ENCODE results near the gene TPH1. TPM values are rescaled to one million over a fixed set of nuclear protein-coding genes. Genes with fewer than 3 reads are reported as not detected.

Gene TPH1
- polyA plus RNA-seq, 3 donors = 0.15 TPM; not detected in 2

DNA sequence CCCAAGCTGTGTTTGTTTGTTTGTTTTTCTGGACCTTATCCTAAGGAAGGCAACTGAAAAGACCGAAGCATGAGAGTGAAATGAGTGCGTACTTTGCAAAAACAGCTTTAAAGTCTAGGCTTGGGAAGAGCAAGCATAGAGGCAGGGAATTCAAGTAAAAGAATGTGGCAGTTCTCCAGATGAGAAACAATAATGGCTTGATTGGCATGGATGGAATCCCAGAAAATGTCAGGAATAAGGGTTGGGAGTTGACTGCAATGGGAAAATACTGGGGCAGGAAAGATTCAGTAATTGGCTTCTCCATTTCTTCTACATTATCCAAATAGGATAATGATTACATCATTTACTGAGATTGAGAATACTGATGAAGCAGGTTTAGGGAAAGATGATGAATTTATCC lies 42.3 kb upstream of the TPH1 start:
- no peak overlapping the region for H2AFZ ChIP-seq (ENCODE audit: insufficient read depth, low read depth, low read length, poor library complexity, severe bottlenecking)
- H3K9ac ChIP-seq (ENCODE audit: insufficient read depth, low read length, poor library complexity, severe bottlenecking) = no peak overlapping the region
- H3K4me3 ChIP-seq (replicated peaks in 1 of 3; ENCODE audit: low read depth in 2 of 3, low read length in 3 of 3) = no peak overlapping the region
- Mint-ChIP-seq H3K9me3 (no peaks in the 10 kb centered on the region), H3K27me3 (ENCODE audit: low read depth in 3 of 3) (no peaks in the 10 kb centered on the region), H3K27ac (peak overlapping the region in 2 of 7 donors; percentile 66 to 73), H3K4me1 (peaks cover 16% of the 10 kb centered on the region), H3K4me3 (no peak overlapping the region), H3K36me3 (peaks cover 70 to 77% of the 10 kb centered on the region in 2 donors)
- TF ChIP-seq CTCF (IDR thresholded peaks at IDR 0.05) = no peak
- intact Hi-C loops (cut with micrococcal nuclease) = no loop called here
- peaks cover 12 to 13% of the 10 kb centered on the region in 2 donors for H3K4me1 ChIP-seq (ENCODE audit: control insufficient read depth in 1 of 2, insufficient read depth in 2 of 2, low read length in 2 of 2)
- no peak overlapping the region for H3K27ac ChIP-seq (ENCODE audit: low read depth in 1 of 2, low read length in 2 of 2)
- no peaks in the 10 kb centered on the region for H3K9me3 ChIP-seq (replicated peaks in 1 of 2; ENCODE audit: control insufficient read depth in 1 of 2, insufficient read depth in 1 of 2, low read length in 2 of 2)
- no peaks in the 10 kb centered on the region for H3K79me2 ChIP-seq (ENCODE audit: insufficient read depth, low read length)
- no peaks in the 10 kb centered on the region for H4K20me1 ChIP-seq (ENCODE audit: insufficient read depth, low read length)
- 96% methylated on average over 2 of the region's 2 CpGs for WGBS (ENCODE audit: insufficient coverage)
- H3K36me3 ChIP-seq (replicated peaks in 1 of 2; ENCODE audit: control insufficient read depth in 1 of 2, insufficient read depth in 2 of 2, low read length in 2 of 2) = peaks cover 35 to 82% of the 10 kb centered on the region in 2 donors
- H3K4me2 ChIP-seq (replicated peaks; ENCODE audit: extremely low read depth, low read length, poor library complexity, severe bottlenecking) = no peak overlapping the region
- H3K27me3 ChIP-seq (ENCODE audit: control insufficient read depth in 2 of 2, insufficient read depth in 2 of 2, low read length in 2 of 2) = no peaks in the 10 kb centered on the region
- no peak for DNase-seq

- H3K27ac Mint-ChIP-seq = peak overlapping the region in 5 of 7 donors; percentile 9 to 43 (median 37)
- intact Hi-C loops (cut with micrococcal nuclease) = no loop called here
- Histone ChIP-seq H3K27me3 (ENCODE audit: control insufficient read depth in 2 of 2, insufficient read depth in 2 of 2, low read length in 2 of 2) (no peaks in the 10 kb centered on the region), H3K79me2 (ENCODE audit: insufficient read depth, low read length) (no peaks in the 10 kb centered on the region), H3K9me3 (replicated peaks in 1 of 2; ENCODE audit: control insufficient read depth in 1 of 2, insufficient read depth in 1 of 2, low read length in 2 of 2) (no peaks in the 10 kb centered on the region), H3K9ac (ENCODE audit: insufficient read depth, low read length, poor library complexity, severe bottlenecking) (no peak overlapping the region), H3K4me1 (ENCODE audit: control insufficient read depth in 1 of 2, insufficient read depth in 2 of 2, low read length in 2 of 2) (no peaks in the 10 kb centered on the region), H4K20me1 (ENCODE audit: insufficient read depth, low read length) (no peaks in the 10 kb centered on the region), H3K27ac (ENCODE audit: low read depth in 1 of 2, low read length in 2 of 2) (no peak overlapping the region), H2AFZ (ENCODE audit: insufficient read depth, low read depth, low read length, poor library complexity, severe bottlenecking) (no peak overlapping the region), H3K4me2 (replicated peaks; ENCODE audit: extremely low read depth, low read length, poor library complexity, severe bottlenecking) (no peak overlapping the region), H3K4me3 (replicated peaks in 1 of 3; ENCODE audit: low read depth in 2 of 3, low read length in 3 of 3) (no peak overlapping the region), H3K36me3 (replicated peaks in 1 of 2; ENCODE audit: control insufficient read depth in 1 of 2, insufficient read depth in 2 of 2, low read length in 2 of 2) (peaks cover 33 to 69% of the 10 kb centered on the region in 2 donors)
- no peaks in the 10 kb centered on the region for H3K27me3 Mint-ChIP-seq (ENCODE audit: low read depth in 3 of 3)
- peaks cover 6% of the 10 kb centered on the region for H3K4me1 Mint-ChIP-seq
- H3K9me3 Mint-ChIP-seq = no peaks in the 10 kb centered on the region
- WGBS (ENCODE audit: insufficient coverage) = 81% methylated on average over 2 of the region's 2 CpGs
- no peak for TF ChIP-seq CTCF (IDR thresholded peaks at IDR 0.05)
- no peak overlapping the region for H3K4me3 Mint-ChIP-seq
- DNase-seq = no peak
- H3K36me3 Mint-ChIP-seq = peaks cover 55 to 69% of the 10 kb centered on the region in 2 donors
Observed at GRCh38 chr11:18081551-18081950, 35.5 kb upstream of the TPH1 start.

All from CD14-positive monocyte (primary cell).